Thyroid gland (tissue), 4 donors: Measurements from ENCODE around the gene ID2.

Experiments
- CTCF ChIP-seq, 6 experiments: fragments of 200-600 bp in 3 of 6; fragments of 450-650 bp in 3 of 6; sonication (generic) in 3 of 6; IDR thresholded peaks; one replicate each; pipeline ENCODE4 v1.5.1; 2016 to 2019; ENCODE audit warnings: antibody characterized with exemption in 6 of 6, mild to moderate bottlenecking in 2 of 6, inconsistent platforms in 1 of 6, moderate library complexity in 1 of 6
- POLR2A ChIP-seq, 2 donors: fragments of 450-650 bp; IDR thresholded peaks; one replicate each; pipeline ENCODE4 v1.6.1; 2017; ENCODE audit warnings: antibody characterized with exemption in 2 of 2, mild to moderate bottlenecking in 2 of 2, moderate library complexity in 1 of 2

- no peak for TF ChIP-seq CTCF (IDR thresholded peaks at IDR 0.05)
- TF ChIP-seq POLR2A (IDR thresholded peaks at IDR 0.05): no peak
These were observed 48.1 kb downstream of the ID2 start for GRCh38 chr2:8729939-8730338.
